CD4-positive, alpha-beta memory T cell (primary cell): ENCODE data around the gene KRT73. TPM values are rescaled to one million over a fixed set of nuclear protein-coding genes. Genes with fewer than 3 reads are reported as not detected.
A peak's percentile ranks its signal among the peaks of the same experiment; 100 is the strongest.

Experiments used
- CTCF ChIA-PET: fragments of 350-600 bp; sonication (Branson Sonifier 250); formaldehyde crosslinking; loops from one replicate; lab custom pipeline; 2021; ENCODE audit warnings: inconsistent platforms; ENCODE audit not compliant: partially characterized antibody; lab: Charles Lee
- POLR2A ChIA-PET: fragments of 350-600 bp; sonication (Branson Sonifier 250); formaldehyde crosslinking; loops from one replicate; lab custom pipeline; 2021; ENCODE audit not compliant: partially characterized antibody; lab: Charles Lee
- DNase-seq, 5 donors: peaks; one replicate each; pipeline versions ENCODE4 v3.0.0 to v3.0.0-alpha.2; 2020 to 2022; ENCODE audit warnings: mixed read lengths in 1 of 5
- H3K27ac ChIP-seq: one replicate; pipeline ENCODE4 v1.7.0; 2013; ENCODE audit warnings: low read depth, low read length
- H3K27me3 ChIP-seq: 2 replicates; pipeline ENCODE4 v1.7.0; 2013; ENCODE audit warnings: mild to moderate bottlenecking, low read length, moderate library complexity; ENCODE audit not compliant: insufficient read depth
- H3K36me3 ChIP-seq: 2 replicates; pipeline ENCODE4 v1.7.0; 2013; ENCODE audit warnings: mild to moderate bottlenecking, low read length, moderate library complexity; ENCODE audit not compliant: insufficient read depth
- H3K4me1 ChIP-seq: 2 replicates; pipeline ENCODE4 v1.7.0; 2013; ENCODE audit warnings: mild to moderate bottlenecking, low read length, moderate library complexity; ENCODE audit not compliant: insufficient read depth
- H3K4me3 ChIP-seq, 2 donors: one replicate each; pipeline ENCODE4 v1.7.0; 2013; ENCODE audit warnings: low read length in 2 of 2, mild to moderate bottlenecking in 1 of 2
- H3K9me3 ChIP-seq, 2 donors: one replicate each; pipeline ENCODE4 v1.7.0; 2013; ENCODE audit warnings: low read length in 2 of 2, control low read depth in 1 of 2; ENCODE audit not compliant: control insufficient read depth in 1 of 2
- H3K27ac Mint-ChIP-seq, 7 donors: one replicate each; pipeline ENCODE4 v1.8.0; 2020 to 2021; ENCODE audit warnings: mixed read lengths in 7 of 7, mild to moderate bottlenecking in 6 of 7, inconsistent platforms in 3 of 7, moderate library complexity in 3 of 7
- H3K27me3 Mint-ChIP-seq, 2 donors: one replicate each; pipeline ENCODE4 v1.8.0; 2020 to 2021; ENCODE audit warnings: mixed read lengths in 2 of 2
- H3K36me3 Mint-ChIP-seq, 2 donors: one replicate each; pipeline ENCODE4 v1.8.0; 2020 to 2021; ENCODE audit warnings: mixed read lengths in 2 of 2, inconsistent platforms in 1 of 2, mild to moderate bottlenecking in 1 of 2
- H3K4me1 Mint-ChIP-seq, 4 donors: one replicate each; pipeline ENCODE4 v1.8.0; 2020 to 2021; ENCODE audit warnings: mixed read lengths in 4 of 4, mild to moderate bottlenecking in 1 of 4
- H3K4me3 Mint-ChIP-seq, 8 donors: one replicate each; pipeline ENCODE4 v1.8.0; 2020 to 2021; ENCODE audit warnings: mixed read lengths in 8 of 8, mild to moderate bottlenecking in 7 of 8, moderate library complexity in 6 of 8, inconsistent platforms in 3 of 8
- H3K9me3 Mint-ChIP-seq, 8 donors: one replicate each; pipeline ENCODE4 v1.8.0; 2020 to 2021; ENCODE audit warnings: mixed read lengths in 8 of 8, mild to moderate bottlenecking in 5 of 8, inconsistent platforms in 3 of 8, moderate library complexity in 1 of 8
- intact Hi-C: fragments of 100-400 bp; cut with micrococcal nuclease; formaldehyde crosslinking; loops from one replicate; pipeline ENCODE4 v1.15.1; 2023
- polyA plus RNA-seq, 2 donors: library from polyadenylated mRNA; unstranded; fragments of 300-500 nt; fragmentation: Illumina TruSeq; gene quantifications; one replicate each; pipeline ENCODE4 v1.2.3, GENCODE V29; 2021
- total RNA-seq, 2 experiments: library from RNA; stranded (reverse); gene quantifications; one replicate each; pipeline ENCODE4 v1.2.3, GENCODE V29; 2021

Gene KRT73
- total and polyA plus RNA-seq, 4 experiments from 2014 or later, result 1.2 to 6.0 (median 3.5) TPM

DNA sequence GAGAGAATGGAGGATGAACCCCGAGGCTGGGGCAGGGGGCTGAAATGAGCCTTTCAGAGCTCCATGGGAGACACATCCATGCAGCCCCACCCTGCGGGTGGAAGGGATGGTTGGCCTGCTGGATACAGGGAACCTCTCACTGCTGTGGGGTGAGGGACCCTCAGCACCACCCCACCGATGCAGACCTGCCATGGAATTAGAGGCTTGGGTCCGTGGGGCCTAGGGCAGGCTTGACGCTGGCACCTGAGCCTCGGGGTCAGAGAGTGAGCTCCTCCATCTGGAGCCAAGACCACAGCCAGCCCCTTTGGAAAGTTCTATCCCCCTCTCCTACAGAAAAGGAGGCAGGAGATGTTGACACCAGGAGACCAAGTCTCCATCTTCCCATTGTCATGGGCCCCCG, 37.3 kb downstream of the KRT73 start:
- peaks cover 15% of the 10 kb centered on the region for H3K4me1 ChIP-seq
- ChIA-PET POLR2A (no interaction called here), CTCF (interaction anchor here (0.9 to 17.5 kb wide), 5 partner anchors 8 to 298 kb away, joined by 3 to 317 read pairs (median 4); partner anchors contain the start of gene KRT74)
- no peaks in the 10 kb centered on the region for H3K36me3 Mint-ChIP-seq
- intact Hi-C loops, result loop anchor here (10.0 kb wide), 1 partner anchor 426 kb away; no protein-coding TSS in a partner anchor
- H3K36me3 ChIP-seq, result no peaks in the 10 kb centered on the region
- H3K9me3 Mint-ChIP-seq, result no peaks in the 10 kb centered on the region
- H3K9me3 ChIP-seq, result no peaks in the 10 kb centered on the region
- H3K27me3 Mint-ChIP-seq, result peaks cover 0 to 2% of the 10 kb centered on the region in 2 donors
- H3K27me3 ChIP-seq, result no peaks in the 10 kb centered on the region
- peaks cover 11 to 31% (median 15%) of the 10 kb centered on the region in 4 donors for H3K4me1 Mint-ChIP-seq
- H3K27ac Mint-ChIP-seq, result peak overlapping the region in 1 of 7 donors; percentile 84
- DNase-seq, result no peak
- H3K4me3 ChIP-seq, result no peak overlapping the region
- H3K27ac ChIP-seq, result no peak overlapping the region
- no peak overlapping the region for H3K4me3 Mint-ChIP-seq

GRCh38 chr12:52580496-52580895, 37.9 kb downstream of the KRT73 start:
- peaks cover 10% of the 10 kb centered on the region for H3K4me1 ChIP-seq
- H3K36me3 Mint-ChIP-seq, result no peaks in the 10 kb centered on the region
- H3K4me3 Mint-ChIP-seq, result no peak overlapping the region
- ChIA-PET POLR2A (no interaction called here), CTCF (interaction anchor here (1.7 to 17.5 kb wide), 3 partner anchors 65 to 299 kb away, joined by 3 to 317 read pairs (median 165); no protein-coding TSS in a partner anchor)
- no peak overlapping the region for H3K4me3 ChIP-seq
- H3K27ac ChIP-seq, result no peak overlapping the region
- no peaks in the 10 kb centered on the region for H3K9me3 Mint-ChIP-seq
- H3K36me3 ChIP-seq, result no peaks in the 10 kb centered on the region
- no peak for DNase-seq
- no peaks in the 10 kb centered on the region for H3K27me3 ChIP-seq
- H3K27ac Mint-ChIP-seq, result peak overlapping the region in 2 of 7 donors; percentile 71 to 84
- H3K9me3 ChIP-seq, result no peaks in the 10 kb centered on the region
- intact Hi-C loops, result loop anchor here (10.0 kb wide), 1 partner anchor 426 kb away; no protein-coding TSS in a partner anchor
- peaks cover 8 to 25% (median 10%) of the 10 kb centered on the region in 4 donors for H3K4me1 Mint-ChIP-seq
- peaks cover 0 to 2% of the 10 kb centered on the region in 2 donors for H3K27me3 Mint-ChIP-seq

- intact Hi-C loops, result loop anchor here (10.0 kb wide), 1 partner anchor 425 kb away; no protein-coding TSS in a partner anchor
- H3K4me3 Mint-ChIP-seq, result no peak overlapping the region
- H3K9me3 Mint-ChIP-seq, result no peaks in the 10 kb centered on the region
- POLR2A ChIA-PET, result no interaction called here
- CTCF ChIA-PET, result interaction anchor here (1.7 to 17.5 kb wide), 3 partner anchors 64 to 299 kb away, joined by 3 to 317 read pairs (median 165); no protein-coding TSS in a partner anchor
- H3K9me3 ChIP-seq, result no peaks in the 10 kb centered on the region
- H3K27me3 ChIP-seq, result no peaks in the 10 kb centered on the region
- H3K36me3 Mint-ChIP-seq, result no peaks in the 10 kb centered on the region
- H3K4me1 ChIP-seq, result peaks cover 3% of the 10 kb centered on the region
- DNase-seq, result no peak
- H3K36me3 ChIP-seq, result no peaks in the 10 kb centered on the region
- H3K4me1 Mint-ChIP-seq, result peaks cover 2 to 18% (median 4%) of the 10 kb centered on the region in 4 donors
- no peak overlapping the region for H3K4me3 ChIP-seq
- H3K27ac Mint-ChIP-seq, result peak overlapping the region in 2 of 7 donors; percentile 54 to 71
- H3K27ac ChIP-seq, result no peak overlapping the region
- peaks cover 0 to 2% of the 10 kb centered on the region in 2 donors for H3K27me3 Mint-ChIP-seq
Observed at GRCh38 chr12:52579468-52580465, 38.6 kb downstream of the KRT73 start.

GRCh38 chr12:52578469-52578868, 39.9 kb downstream of the KRT73 start:
- Histone ChIP-seq H3K4me3 (no peak overlapping the region), H3K27me3 (no peaks in the 10 kb centered on the region), H3K9me3 (no peaks in the 10 kb centered on the region), H3K36me3 (no peaks in the 10 kb centered on the region), H3K27ac (no peak overlapping the region), H3K4me1 (no peaks in the 10 kb centered on the region)
- DNase-seq, result no peak
- Mint-ChIP-seq H3K4me1 (peaks cover 2 to 14% (median 4%) of the 10 kb centered on the region in 4 donors), H3K27me3 (peaks cover 0 to 2% of the 10 kb centered on the region in 2 donors), H3K4me3 (no peak overlapping the region), H3K36me3 (no peaks in the 10 kb centered on the region), H3K9me3 (no peaks in the 10 kb centered on the region), H3K27ac (no peak overlapping the region)
- ChIA-PET POLR2A (no interaction called here), CTCF (interaction anchor here (11.9 to 17.5 kb wide), 2 partner anchors 290 to 301 kb away, joined by 165 to 317 read pairs; no protein-coding TSS in a partner anchor)
- intact Hi-C loops, result no loop called here

DNA sequence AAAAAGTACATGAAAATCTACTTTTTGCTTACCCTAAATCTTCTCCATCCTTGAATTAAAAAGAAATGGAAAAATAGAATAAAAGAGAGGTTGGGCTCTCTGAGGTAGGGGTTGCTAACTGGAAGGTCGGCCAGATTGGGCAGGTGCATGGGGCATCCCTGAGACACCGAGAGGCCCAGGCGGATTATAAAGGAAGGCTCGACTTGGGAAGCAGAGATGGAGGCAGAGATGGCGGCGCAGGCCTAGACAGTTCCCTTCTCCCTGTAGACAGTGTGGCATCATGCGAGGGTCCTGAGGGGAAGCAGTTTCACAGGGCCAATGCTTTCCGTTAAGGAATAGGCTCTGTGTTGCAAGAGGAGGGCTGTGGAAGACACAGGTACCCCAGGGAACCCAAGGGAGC, 41.0 kb downstream of the KRT73 start:
- no peaks in the 10 kb centered on the region for H3K9me3 ChIP-seq
- POLR2A ChIA-PET, result no interaction called here
- intact Hi-C loops, result no loop called here

GRCh38 chr12:52575948-52576347, 42.4 kb downstream of the KRT73 start:
- ChIA-PET CTCF (interaction anchor here (17.5 kb wide), 1 partner anchor 303 kb away, joined by 317 read pairs; no protein-coding TSS in a partner anchor), POLR2A (no interaction called here)
- Mint-ChIP-seq H3K27me3 (peaks cover 6 to 14% of the 10 kb centered on the region in 2 donors), H3K4me3 (no peak overlapping the region), H3K4me1 (peaks cover 0 to 7% (median 0%) of the 10 kb centered on the region in 4 donors), H3K36me3 (no peaks in the 10 kb centered on the region), H3K27ac (peak overlapping the region in 1 of 7 donors; percentile 17), H3K9me3 (no peaks in the 10 kb centered on the region)
- Histone ChIP-seq H3K4me1 (no peaks in the 10 kb centered on the region), H3K4me3 (no peak overlapping the region), H3K36me3 (no peaks in the 10 kb centered on the region), H3K9me3 (no peaks in the 10 kb centered on the region), H3K27ac (no peak overlapping the region), H3K27me3 (no peaks in the 10 kb centered on the region)
- intact Hi-C loops, result no loop called here
- no peak for DNase-seq

More for the DNA sequence above, 41.0 kb downstream of the KRT73 start:
- no peak for DNase-seq
- no peaks in the 10 kb centered on the region for H3K27me3 ChIP-seq
- peaks cover 0 to 7% (median 0%) of the 10 kb centered on the region in 4 donors for H3K4me1 Mint-ChIP-seq
- H3K4me1 ChIP-seq, result no peaks in the 10 kb centered on the region
- H3K27me3 Mint-ChIP-seq, result peaks cover 4 to 6% of the 10 kb centered on the region in 2 donors
- no peaks in the 10 kb centered on the region for H3K36me3 ChIP-seq
- H3K4me3 Mint-ChIP-seq, result no peak overlapping the region
- no peak overlapping the region for H3K27ac Mint-ChIP-seq
- H3K36me3 Mint-ChIP-seq, result no peaks in the 10 kb centered on the region
- no peaks in the 10 kb centered on the region for H3K9me3 Mint-ChIP-seq
- CTCF ChIA-PET, result interaction anchor here (11.9 to 17.5 kb wide), 2 partner anchors 291 to 302 kb away, joined by 165 to 317 read pairs; no protein-coding TSS in a partner anchor
- H3K27ac ChIP-seq, result no peak overlapping the region
- H3K4me3 ChIP-seq, result no peak overlapping the region

GRCh38 chr12:52575256-52575655, 43.1 kb downstream of the KRT73 start:
- H3K9me3 ChIP-seq, result no peaks in the 10 kb centered on the region
- DNase-seq, result no peak
- H3K36me3 ChIP-seq, result no peaks in the 10 kb centered on the region
- ChIA-PET CTCF (interaction anchor here (17.5 kb wide), 1 partner anchor 304 kb away, joined by 317 read pairs; no protein-coding TSS in a partner anchor), POLR2A (no interaction called here)
- no peaks in the 10 kb centered on the region for H3K4me1 ChIP-seq
- Mint-ChIP-seq H3K36me3 (no peaks in the 10 kb centered on the region), H3K9me3 (no peaks in the 10 kb centered on the region), H3K4me3 (no peak overlapping the region), H3K4me1 (peaks cover 0 to 3% (median 0%) of the 10 kb centered on the region in 4 donors), H3K27me3 (peaks cover 6 to 15% of the 10 kb centered on the region in 2 donors), H3K27ac (no peak overlapping the region)
- H3K27ac ChIP-seq, result no peak overlapping the region
- H3K27me3 ChIP-seq, result no peaks in the 10 kb centered on the region
- intact Hi-C loops, result no loop called here
- H3K4me3 ChIP-seq, result no peak overlapping the region
